Right lobe of liver (tissue), 4 donors: Measurements from ENCODE around the gene DENND2A.

Source experiments
- POLR2A ChIP-seq: fragments of 450-650 bp; IDR thresholded peaks from one replicate; pipeline ENCODE4 v1.6.1; 2017; ENCODE audit warnings: antibody characterized with exemption, mild to moderate bottlenecking
- TF ChIP-seq, protein P1 (sequence below), 4 donors: fragments of 200-600 bp in 3 of 4; fragments of 450-650 bp in 1 of 4; IDR thresholded peaks; one replicate each; pipeline versions ENCODE4 v1.5.1 to v1.8.0; 2016 to 2022; ENCODE audit warnings: antibody characterized with exemption in 4 of 4, mild to moderate bottlenecking in 2 of 4
- donor health status: DM: no; HTN: no; CAD: no.
- donor health status: DM: no; HTN: no; CAD: no.
- donor health status: DM: no; HTN: yes; CAD: no.

DNA sequence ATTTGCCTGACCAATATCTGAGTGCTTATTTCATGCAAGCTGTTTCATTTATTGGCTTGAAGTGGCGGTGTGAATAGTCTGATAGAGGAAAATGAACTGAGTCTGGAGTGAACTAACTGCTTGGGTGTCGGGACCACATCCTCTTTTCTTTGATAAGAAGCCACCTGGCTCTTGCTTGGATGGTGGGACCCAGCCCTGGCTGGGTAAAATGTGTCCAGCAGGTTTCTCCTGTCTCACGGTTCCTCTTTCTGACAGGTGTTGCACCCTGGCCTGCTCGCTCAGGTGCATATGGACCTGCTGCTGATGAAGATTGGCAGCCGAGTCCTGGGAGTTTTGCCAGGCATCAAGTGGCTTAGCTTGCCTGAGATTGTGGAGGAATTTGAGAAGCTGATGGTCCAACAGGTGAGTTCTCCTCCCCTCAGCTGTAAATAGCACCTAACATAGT, 33.8 kb upstream of the DENND2A start:
- TF ChIP-seq POLR2A, result no peak
- TF ChIP-seq, protein P1, sequence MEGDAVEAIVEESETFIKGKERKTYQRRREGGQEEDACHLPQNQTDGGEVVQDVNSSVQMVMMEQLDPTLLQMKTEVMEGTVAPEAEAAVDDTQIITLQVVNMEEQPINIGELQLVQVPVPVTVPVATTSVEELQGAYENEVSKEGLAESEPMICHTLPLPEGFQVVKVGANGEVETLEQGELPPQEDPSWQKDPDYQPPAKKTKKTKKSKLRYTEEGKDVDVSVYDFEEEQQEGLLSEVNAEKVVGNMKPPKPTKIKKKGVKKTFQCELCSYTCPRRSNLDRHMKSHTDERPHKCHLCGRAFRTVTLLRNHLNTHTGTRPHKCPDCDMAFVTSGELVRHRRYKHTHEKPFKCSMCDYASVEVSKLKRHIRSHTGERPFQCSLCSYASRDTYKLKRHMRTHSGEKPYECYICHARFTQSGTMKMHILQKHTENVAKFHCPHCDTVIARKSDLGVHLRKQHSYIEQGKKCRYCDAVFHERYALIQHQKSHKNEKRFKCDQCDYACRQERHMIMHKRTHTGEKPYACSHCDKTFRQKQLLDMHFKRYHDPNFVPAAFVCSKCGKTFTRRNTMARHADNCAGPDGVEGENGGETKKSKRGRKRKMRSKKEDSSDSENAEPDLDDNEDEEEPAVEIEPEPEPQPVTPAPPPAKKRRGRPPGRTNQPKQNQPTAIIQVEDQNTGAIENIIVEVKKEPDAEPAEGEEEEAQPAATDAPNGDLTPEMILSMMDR (IDR thresholded peaks at IDR 0.05), result no peak
